Neural cell (in vitro differentiated cells): ENCODE results near the gene RNASE7.

Experiments
- EP300 ChIP-seq: fragments of 450-650 bp; conservative IDR thresholded peaks from 2 replicates; pipeline ENCODE4 v1.6.1; 2014; ENCODE audit warnings: antibody characterized with exemption, mild to moderate bottlenecking, moderate library complexity; ENCODE audit not compliant: poor library complexity, severe bottlenecking
- EZH2 ChIP-seq: fragments of 200-600, 300-800 bp; shearing (Covaris generic), sonication (generic); IDR thresholded peaks from 2 replicates; pipeline ENCODE4 v1.6.1; 2014; ENCODE audit warnings: antibody characterized with exemption, low read length, borderline replicate concordance, mild to moderate bottlenecking; ENCODE audit not compliant: insufficient read depth, poor library complexity, severe bottlenecking
- POLR2AphosphoS5 ChIP-seq: IDR thresholded peaks from 2 replicates; pipeline ENCODE4 v1.6.1; 2012
- TAF1 ChIP-seq: IDR thresholded peaks from 2 replicates; pipeline ENCODE4 v1.6.1; 2012; ENCODE audit warnings: low read depth
- TF ChIP-seq, protein P1 (sequence below): fragments of 450-650 bp; IDR thresholded peaks from 2 replicates; pipeline ENCODE4 v1.5.1; 2014; ENCODE audit warnings: antibody characterized with exemption, mild to moderate bottlenecking, moderate library complexity; ENCODE audit not compliant: poor library complexity, severe bottlenecking

DNA sequence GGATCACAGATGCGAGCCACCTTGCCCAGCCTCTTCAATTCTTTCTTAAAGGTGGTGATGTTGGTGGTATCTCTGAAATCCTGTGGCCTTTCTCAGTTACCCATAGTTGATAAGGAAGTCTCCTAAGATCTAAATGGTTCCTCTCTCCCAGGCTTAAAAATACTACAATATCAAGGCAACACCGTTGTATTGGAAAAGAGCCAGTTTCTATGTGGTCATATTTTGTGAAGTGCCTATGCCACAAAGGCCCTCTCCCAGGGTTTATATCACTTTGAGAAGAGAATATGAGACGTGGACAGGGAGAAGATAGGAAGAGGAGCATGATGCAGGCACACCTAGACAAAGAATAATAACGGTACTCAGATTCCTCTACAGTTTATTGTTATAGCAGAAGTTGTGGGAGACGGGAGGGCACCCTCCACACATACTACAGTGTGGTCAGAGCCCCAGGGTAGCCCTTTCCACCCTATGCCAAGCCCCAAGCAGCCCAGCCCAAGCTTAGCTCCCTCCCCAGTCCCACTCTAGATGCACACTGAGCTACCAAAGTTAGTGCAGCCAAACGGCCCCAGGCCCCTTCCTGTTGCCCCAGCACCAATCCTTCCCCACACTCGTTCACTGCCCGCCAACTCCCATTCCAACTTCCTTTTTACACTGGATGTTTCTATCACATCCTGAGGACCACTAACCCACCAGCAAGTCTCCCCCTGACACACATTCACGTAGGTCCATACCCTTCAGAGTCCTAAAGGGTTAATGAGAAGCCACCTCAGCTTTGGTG lies 25.6 kb upstream of the RNASE7 start:
- TF ChIP-seq, protein P1, sequence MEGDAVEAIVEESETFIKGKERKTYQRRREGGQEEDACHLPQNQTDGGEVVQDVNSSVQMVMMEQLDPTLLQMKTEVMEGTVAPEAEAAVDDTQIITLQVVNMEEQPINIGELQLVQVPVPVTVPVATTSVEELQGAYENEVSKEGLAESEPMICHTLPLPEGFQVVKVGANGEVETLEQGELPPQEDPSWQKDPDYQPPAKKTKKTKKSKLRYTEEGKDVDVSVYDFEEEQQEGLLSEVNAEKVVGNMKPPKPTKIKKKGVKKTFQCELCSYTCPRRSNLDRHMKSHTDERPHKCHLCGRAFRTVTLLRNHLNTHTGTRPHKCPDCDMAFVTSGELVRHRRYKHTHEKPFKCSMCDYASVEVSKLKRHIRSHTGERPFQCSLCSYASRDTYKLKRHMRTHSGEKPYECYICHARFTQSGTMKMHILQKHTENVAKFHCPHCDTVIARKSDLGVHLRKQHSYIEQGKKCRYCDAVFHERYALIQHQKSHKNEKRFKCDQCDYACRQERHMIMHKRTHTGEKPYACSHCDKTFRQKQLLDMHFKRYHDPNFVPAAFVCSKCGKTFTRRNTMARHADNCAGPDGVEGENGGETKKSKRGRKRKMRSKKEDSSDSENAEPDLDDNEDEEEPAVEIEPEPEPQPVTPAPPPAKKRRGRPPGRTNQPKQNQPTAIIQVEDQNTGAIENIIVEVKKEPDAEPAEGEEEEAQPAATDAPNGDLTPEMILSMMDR: no peak
- TF ChIP-seq EP300 (no peak), TAF1 (no peak), POLR2AphosphoS5 (no peak), EZH2 (no peak)
